Spinal cord (tissue), 10 donors: ENCODE measurements around the gene CEP164. TPM values are rescaled to one million over a fixed set of nuclear protein-coding genes. Genes with fewer than 3 reads are reported as not detected.

Experiments
- DNase-seq, 6 donors: peaks; one replicate each; pipeline versions ENCODE4 v3.0.0 to v3.0.0-alpha.2; 2013 to 2015; ENCODE audit warnings: low spot score in 6 of 6, low read depth in 4 of 6
- H3K27ac ChIP-seq: one replicate; pipeline ENCODE4 v1.5.1; 2013; ENCODE audit warnings: low read depth, low read length, control low read depth
- H3K27me3 ChIP-seq: one replicate; pipeline ENCODE4 v1.6.1; 2013; ENCODE audit warnings: low read length; ENCODE audit not compliant: control insufficient read depth, insufficient read depth
- H3K36me3 ChIP-seq: one replicate; pipeline ENCODE4 v1.6.1; 2013; ENCODE audit warnings: low read length; ENCODE audit not compliant: control insufficient read depth, insufficient read depth
- H3K4me1 ChIP-seq: one replicate; pipeline ENCODE4 v1.6.1; 2013; ENCODE audit warnings: low read length; ENCODE audit not compliant: control insufficient read depth, insufficient read depth
- H3K4me3 ChIP-seq: one replicate; pipeline ENCODE4 v1.5.1; 2013; ENCODE audit warnings: low read depth, low read length, control low read depth
- H3K9me3 ChIP-seq: one replicate; pipeline ENCODE4 v1.6.1; 2013; ENCODE audit warnings: low read length; ENCODE audit not compliant: control insufficient read depth, insufficient read depth
- WGBS: methylation state at CpG from one replicate; pipeline ENCODE4 v1.1.5; 2013; ENCODE audit warnings: missing lambda C conversion rate; ENCODE audit not compliant: insufficient coverage; 5-methylcytosine and 5-hydroxymethylcytosine counted together
- long read RNA-seq, 4 donors: transcript quantifications; one replicate each; lab custom pipeline, GENCODE V29; 2026
- polyA plus RNA-seq, 2 donors: library from polyadenylated mRNA; unstranded; fragments of 120-200 nt; gene quantifications; one replicate each; pipeline ENCODE4 v1.2.1, GENCODE V29; 2013; ENCODE audit not compliant: insufficient read length in 2 of 2
- total RNA-seq, 2 donors: library from RNA; depleted of rRNA in 1 of 2; stranded (reverse); fragments of 120-200 nt in 1 of 2; fragments of >200 nt in 1 of 2; gene quantifications; one replicate each; pipeline versions ENCODE4 v1.2.3 to v1.2.4, GENCODE V29; 2013 to 2014
- donor health status: healthy.

Gene CEP164
- total RNA-seq (10 to 100 TPM; 15.3 to 35.5 TPM), polyA plus RNA-seq (10 to 100 TPM; 24.0 to 41.3 TPM)
- long read RNA-seq, donor 1, partial matches to known transcripts: 0 of 5 reads
- long read RNA-seq, donor 1, other reads (novel, unspliced or antisense): 0 of 5 reads
- long read RNA-seq, donor 2, partial matches to known transcripts: 0 of 6 reads
- long read RNA-seq, donor 2, other reads (novel, unspliced or antisense): 0 of 6 reads
- long read RNA-seq, donor 3, partial matches to known transcripts: 0 of 6 reads
- long read RNA-seq, donor 3, other reads (novel, unspliced or antisense): 0 of 6 reads
- long read RNA-seq, donor 4, partial matches to known transcripts: 0 of 8 reads
- long read RNA-seq, donor 4, other reads (novel, unspliced or antisense): 0 of 8 reads

DNA sequence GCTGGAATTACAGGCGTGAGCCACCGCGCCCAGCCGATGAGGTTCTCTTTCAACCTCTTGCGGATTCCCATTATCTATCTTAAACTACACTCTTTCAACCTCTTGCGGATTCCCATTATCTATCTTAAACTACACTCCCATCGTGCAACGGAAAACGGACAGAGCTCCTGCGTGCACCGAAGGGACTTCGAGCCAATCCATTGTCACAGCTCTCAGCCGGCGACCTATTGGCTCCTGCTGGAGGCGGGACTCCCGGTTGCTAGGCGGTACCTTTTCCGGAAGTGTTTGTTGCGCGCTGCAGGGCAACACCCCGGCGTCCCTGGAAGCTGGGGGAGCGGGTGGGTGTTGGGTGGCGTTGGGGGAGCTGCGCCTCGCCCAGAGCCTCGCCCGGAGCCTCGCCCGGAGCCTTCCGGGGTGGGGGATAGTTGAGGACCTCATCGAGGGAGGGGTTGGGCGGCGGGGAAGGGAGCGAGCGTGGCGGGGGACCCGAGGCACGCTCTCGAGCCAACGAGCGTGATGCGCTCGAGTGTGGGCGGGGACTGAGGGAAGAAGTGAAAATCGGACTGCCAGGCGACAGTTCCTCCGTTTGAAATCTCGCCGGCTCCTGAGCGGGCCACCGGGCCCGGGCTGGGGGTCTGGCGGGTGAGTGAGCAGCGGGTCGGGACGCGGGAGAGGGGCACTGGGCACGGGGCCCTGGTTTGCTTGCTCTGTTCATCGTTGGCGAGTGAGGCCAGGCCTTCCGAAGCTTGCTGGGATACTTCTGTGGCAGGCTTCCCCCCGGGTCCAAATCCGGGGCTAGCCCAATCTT lies at the start of gene CEP164:
Gene CEP164 (plus strand): TSS at position 288 of the 808 bp plus-strand sequence. CDS start 10,733 bp downstream, outside the sequence.
- Histone ChIP-seq H3K36me3 (peaks cover 2% of the 10 kb centered on the region), H3K27me3 (no peaks in the 10 kb centered on the region), H3K9me3 (no peaks in the 10 kb centered on the region), H3K4me3 (peak within 1 kb of the TSS; percentile 92), H3K27ac (peak within 1 kb of the TSS; percentile 96), H3K4me1 (peaks cover 18% of the 10 kb centered on the region)
- peak; percentile 84 to 99 (median 92) for DNase-seq
- 0% methylated on average over 63 of the region's 64 CpGs for WGBS

DNA sequence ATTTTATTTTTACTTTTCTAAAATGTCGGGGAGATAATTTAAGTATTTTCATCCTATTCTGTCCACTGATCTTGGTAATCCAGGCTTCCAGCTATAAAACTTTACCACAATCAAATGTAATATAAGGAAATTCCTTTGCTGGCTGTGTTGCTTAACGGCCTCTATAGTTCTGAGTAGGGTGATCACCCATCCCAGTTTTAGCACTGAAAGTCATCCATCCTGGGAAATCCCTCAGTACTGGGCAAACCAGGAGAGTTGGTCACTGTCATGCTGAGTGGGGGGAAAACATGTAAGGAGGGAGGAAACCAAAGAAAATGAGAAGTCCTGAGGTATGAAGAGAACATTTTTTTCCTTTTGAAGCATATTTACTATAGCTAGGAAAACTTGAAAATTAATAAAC lies 49.3 kb upstream of the CEP164 start:
- H3K4me3 ChIP-seq: no peak overlapping the region
- no peaks in the 10 kb centered on the region for H3K4me1 ChIP-seq
- H3K36me3 ChIP-seq: peaks cover 38% of the 10 kb centered on the region
- no peak overlapping the region for H3K27ac ChIP-seq
- DNase-seq: no peak
- 60% methylated on average over 1 of the region's 2 CpGs for WGBS
- no peaks in the 10 kb centered on the region for H3K9me3 ChIP-seq
- no peaks in the 10 kb centered on the region for H3K27me3 ChIP-seq

DNA sequence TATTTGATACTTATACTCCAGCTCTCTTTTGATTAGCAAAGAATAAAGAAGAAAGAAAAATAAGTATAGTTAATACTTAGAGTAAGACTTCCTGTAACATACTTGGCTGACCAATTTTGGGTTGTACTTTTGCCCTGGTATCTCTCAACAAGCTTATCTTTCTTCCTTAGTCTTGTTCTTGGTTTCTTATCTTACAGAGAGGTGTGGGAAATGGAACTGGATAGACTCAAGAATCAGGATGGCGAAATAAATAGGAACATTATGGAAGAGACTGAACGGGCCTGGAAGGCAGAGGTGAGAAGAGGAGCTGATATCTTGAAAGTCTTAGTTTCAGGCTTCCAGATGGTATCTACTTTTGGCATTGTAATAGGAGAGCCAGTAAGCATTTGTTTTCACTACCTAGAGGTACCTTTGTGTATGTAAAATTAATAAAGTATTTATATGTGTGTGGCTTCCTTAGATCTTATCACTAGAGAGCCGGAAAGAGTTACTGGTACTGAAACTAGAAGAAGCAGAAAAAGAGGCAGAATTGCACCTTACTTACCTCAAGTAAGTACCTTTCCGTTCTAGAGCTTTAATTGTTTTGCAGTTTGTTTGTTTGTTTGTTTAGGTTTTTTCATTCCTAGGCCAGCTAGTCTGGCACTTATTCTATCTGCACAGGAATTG lies 47.8 kb upstream of the CEP164 start:
- no peak overlapping the region for H3K27ac ChIP-seq
- peaks cover 44% of the 10 kb centered on the region for H3K36me3 ChIP-seq
- H3K4me1 ChIP-seq: no peaks in the 10 kb centered on the region
- H3K27me3 ChIP-seq: no peaks in the 10 kb centered on the region
- no peak overlapping the region for H3K4me3 ChIP-seq
- H3K9me3 ChIP-seq: no peaks in the 10 kb centered on the region
- 94% methylated on average over 2 of the region's 4 CpGs for WGBS
- no peak for DNase-seq

DNA sequence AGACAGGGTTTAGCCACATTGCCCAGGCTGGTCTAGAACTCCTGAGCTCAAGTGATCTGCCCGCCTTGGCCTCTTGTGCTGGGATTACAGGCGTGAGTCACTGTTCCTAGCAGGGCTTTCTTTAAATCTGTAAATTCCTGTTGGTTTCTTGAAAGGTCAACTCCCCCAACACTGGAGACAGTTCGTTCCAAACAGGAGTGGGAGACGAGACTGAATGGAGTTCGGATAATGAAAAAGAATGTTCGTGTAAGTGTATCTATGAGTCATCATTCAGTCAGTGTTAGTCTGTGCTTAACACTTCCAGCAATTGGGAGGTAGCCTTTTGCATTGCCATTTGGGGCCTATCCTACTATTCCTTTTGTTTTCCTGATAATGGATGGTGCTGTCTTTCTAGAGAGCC lies 46.5 kb upstream of the CEP164 start:
- no peak for DNase-seq
- H3K9me3 ChIP-seq: no peaks in the 10 kb centered on the region
- WGBS: 100% methylated on average over 2 of the region's 6 CpGs
- no peak overlapping the region for H3K27ac ChIP-seq
- peaks cover 44% of the 10 kb centered on the region for H3K36me3 ChIP-seq
- no peaks in the 10 kb centered on the region for H3K4me1 ChIP-seq
- no peaks in the 10 kb centered on the region for H3K27me3 ChIP-seq
- H3K4me3 ChIP-seq: no peak overlapping the region

DNA sequence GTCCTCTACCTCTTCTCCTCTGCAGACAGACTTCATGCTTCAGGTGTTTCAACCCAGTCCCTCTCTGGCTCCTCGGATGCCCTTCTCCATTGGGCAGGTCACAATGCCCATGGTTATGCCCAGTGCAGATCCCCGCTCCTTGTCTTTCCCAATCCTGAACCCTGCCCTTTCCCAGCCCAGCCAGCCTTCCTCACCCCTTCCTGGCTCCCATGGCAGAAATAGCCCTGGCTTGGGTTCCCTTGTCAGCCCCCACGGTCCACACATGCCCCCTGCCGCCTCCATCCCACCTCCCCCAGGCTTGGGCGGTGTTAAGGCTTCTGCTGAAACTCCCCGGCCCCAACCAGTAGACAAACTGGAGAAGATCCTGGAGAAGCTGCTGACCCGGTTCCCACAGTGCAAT lies 45.8 kb upstream of the CEP164 start:
- H3K9me3 ChIP-seq: no peaks in the 10 kb centered on the region
- no peaks in the 10 kb centered on the region for H3K4me1 ChIP-seq
- DNase-seq: no peak
- no peak overlapping the region for H3K27ac ChIP-seq
- peaks cover 43% of the 10 kb centered on the region for H3K36me3 ChIP-seq
- H3K4me3 ChIP-seq: no peak overlapping the region
- H3K27me3 ChIP-seq: no peaks in the 10 kb centered on the region
- 98% methylated on average over 7 of the region's 7 CpGs for WGBS

DNA sequence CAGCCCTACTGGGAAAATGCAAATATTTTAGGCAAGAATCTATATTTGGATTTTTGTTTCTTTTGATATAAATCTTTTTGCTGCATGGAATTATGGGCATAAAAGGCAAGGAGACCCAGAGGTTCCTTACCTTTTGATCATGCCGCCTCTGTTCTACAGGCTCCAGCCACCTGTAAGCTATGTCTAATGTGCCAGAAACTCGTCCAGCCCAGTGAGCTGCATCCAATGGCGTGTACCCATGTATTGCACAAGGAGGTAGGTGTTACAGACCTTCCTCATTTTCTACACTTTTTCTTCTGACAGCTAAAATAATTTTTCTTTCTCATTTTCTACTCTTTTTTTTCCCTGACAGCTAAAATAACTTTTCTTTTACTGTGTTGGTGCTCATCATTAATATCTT lies 44.7 kb upstream of the CEP164 start:
- Histone ChIP-seq H3K4me3 (no peak overlapping the region), H3K36me3 (peaks cover 40% of the 10 kb centered on the region), H3K9me3 (no peaks in the 10 kb centered on the region), H3K27ac (no peak overlapping the region), H3K27me3 (no peaks in the 10 kb centered on the region), H3K4me1 (no peaks in the 10 kb centered on the region)
- WGBS: 100% methylated on average over 1 of the region's 3 CpGs
- no peak for DNase-seq

DNA sequence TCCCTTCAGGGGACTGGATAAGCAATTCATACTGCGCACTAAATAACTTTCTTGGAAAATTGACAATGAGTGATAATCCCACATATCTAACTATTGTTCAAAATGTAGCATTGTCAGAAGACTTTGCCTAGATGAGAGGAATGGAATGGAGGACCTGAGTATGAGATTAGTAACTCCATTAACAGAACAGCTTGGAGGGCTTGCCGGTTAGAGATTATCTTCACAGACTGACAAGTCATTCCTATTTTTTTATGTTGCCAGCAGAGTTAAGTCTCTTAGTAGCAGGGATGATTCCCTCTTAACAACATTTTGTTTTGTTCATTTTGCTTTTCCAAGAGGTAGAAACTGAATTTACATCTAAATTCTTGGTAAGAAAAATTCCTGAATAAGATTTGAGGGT lies 43.6 kb upstream of the CEP164 start:
- Histone ChIP-seq H3K27me3 (no peaks in the 10 kb centered on the region), H3K4me3 (no peak overlapping the region), H3K4me1 (no peaks in the 10 kb centered on the region), H3K36me3 (peaks cover 44% of the 10 kb centered on the region), H3K27ac (no peak overlapping the region), H3K9me3 (no peaks in the 10 kb centered on the region)
- no CpG with 5 or more reads among the region's 2 CpGs for WGBS
- DNase-seq: no peak

DNA sequence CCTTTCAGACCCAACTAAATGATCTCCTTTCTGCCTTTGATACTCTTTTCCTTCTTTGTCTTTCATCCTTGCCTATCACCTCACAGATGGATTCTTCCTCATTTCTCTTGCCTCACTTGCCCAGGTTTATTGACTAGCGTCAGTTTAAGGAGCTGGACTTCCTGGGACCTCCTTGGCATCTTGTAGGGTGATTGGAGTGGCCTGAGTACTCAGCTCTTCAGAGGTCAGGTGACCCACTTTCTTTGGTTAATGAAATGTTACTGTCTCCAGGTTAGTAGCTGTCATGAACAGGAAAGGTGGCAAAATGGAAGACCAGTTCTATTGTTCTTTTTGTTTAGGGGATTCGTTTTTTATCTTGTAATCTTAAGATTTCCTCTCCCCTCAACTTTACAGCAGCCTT lies 41.1 kb upstream of the CEP164 start:
- peaks cover 58% of the 10 kb centered on the region for H3K36me3 ChIP-seq
- H3K9me3 ChIP-seq: no peaks in the 10 kb centered on the region
- 100% methylated on average over 1 of the region's 2 CpGs for WGBS
- H3K4me3 ChIP-seq: no peak overlapping the region
- no peaks in the 10 kb centered on the region for H3K4me1 ChIP-seq
- no peak for DNase-seq
- H3K27ac ChIP-seq: no peak overlapping the region
- H3K27me3 ChIP-seq: no peaks in the 10 kb centered on the region

DNA sequence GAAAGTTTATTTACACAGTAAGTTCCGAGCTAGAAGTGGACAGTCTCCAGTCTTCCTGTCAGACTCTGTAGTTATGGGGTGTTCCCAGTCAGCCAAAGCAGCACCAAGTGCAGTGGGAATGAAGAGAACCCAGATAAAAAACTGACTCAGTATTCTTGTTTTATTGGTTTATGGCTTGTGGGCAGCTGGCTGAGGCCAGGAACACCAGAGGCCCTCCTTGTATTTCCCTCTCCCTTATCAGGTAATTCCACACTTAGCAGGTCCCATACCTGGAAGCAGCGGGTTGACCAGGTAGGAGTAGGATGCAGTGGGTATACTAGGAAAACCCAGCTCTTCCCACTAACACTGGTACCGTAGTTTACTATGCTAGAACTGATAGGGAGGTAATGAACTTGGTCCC lies 40.0 kb upstream of the CEP164 start:
- WGBS: 100% methylated on average over 1 of the region's 3 CpGs
- Histone ChIP-seq H3K4me1 (no peaks in the 10 kb centered on the region), H3K27ac (no peak overlapping the region), H3K9me3 (no peaks in the 10 kb centered on the region), H3K27me3 (no peaks in the 10 kb centered on the region), H3K36me3 (peaks cover 55% of the 10 kb centered on the region), H3K4me3 (no peak overlapping the region)
- no peak for DNase-seq
